Middle frontal gyrus (tissue), 1 donor: ENCODE results near the gene ZNF518A.

Source experiments
- DNase-seq: peaks from one replicate; pipeline ENCODE4 v3.0.0-alpha.2; 2015; ENCODE audit warnings: low spot score; ENCODE audit errors: extremely low spot score

The ZNF518A gene, protein sequence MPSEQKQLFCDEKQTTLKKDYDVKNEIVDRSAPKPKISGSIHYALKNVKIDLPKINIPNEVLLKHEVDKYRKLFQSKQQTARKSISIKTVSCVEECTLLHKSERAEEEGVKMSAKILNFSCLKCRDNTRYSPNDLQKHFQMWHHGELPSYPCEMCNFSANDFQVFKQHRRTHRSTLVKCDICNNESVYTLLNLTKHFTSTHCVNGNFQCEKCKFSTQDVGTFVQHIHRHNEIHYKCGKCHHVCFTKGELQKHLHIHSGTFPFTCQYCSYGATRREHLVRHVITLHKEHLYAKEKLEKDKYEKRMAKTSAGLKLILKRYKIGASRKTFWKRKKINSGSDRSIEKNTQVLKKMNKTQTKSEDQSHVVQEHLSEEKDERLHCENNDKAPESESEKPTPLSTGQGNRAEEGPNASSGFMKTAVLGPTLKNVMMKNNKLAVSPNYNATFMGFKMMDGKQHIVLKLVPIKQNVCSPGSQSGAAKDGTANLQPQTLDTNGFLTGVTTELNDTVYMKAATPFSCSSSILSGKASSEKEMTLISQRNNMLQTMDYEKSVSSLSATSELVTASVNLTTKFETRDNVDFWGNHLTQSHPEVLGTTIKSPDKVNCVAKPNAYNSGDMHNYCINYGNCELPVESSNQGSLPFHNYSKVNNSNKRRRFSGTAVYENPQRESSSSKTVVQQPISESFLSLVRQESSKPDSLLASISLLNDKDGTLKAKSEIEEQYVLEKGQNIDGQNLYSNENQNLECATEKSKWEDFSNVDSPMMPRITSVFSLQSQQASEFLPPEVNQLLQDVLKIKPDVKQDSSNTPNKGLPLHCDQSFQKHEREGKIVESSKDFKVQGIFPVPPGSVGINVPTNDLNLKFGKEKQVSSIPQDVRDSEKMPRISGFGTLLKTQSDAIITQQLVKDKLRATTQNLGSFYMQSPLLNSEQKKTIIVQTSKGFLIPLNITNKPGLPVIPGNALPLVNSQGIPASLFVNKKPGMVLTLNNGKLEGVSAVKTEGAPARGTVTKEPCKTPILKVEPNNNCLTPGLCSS (N-terminal part only)

DNA sequence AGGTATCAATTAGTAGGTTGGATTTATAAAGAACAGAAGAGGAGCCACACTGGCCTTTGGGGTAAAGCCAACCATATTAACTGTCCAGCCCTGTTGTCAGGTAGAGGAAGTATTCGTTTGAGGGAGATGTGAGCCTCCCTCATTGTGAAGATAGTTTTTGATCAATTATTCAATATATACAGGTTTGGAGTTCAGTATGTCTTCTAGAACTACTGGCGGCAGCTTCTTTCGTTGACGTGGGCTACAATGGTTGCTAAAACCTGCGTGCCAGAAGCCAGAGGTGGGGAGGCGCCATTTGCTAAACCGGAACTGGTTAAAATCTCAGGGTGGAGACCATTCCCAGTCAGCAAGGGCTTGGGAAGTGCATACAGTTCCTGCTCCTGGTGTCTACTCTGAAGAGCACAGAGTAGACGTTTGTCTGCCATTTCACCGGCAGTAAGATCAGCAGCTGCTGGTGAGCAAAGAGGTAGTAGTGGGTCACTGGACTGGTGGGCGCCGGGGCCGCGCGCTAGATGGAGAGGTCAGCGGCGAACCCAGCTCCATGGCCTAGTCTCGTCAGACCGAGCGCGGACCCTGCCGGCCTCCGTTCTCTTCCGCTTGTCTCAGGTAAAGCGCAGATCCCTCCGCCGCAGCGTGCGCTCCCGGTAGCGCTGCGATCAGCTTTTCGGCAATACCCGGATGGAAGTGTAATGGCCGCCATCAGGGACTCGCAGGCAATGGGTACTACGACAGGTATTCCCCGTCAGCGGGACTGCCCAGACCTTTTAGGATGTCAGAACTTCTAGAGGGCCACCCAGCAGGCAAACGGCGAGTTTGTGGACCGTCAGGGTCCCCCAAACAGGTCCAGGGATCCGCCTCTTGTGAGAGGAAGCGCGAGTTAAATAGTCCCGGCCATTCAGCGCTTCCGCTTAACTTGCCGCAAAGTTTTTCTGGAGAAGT is at the start of gene ZNF518A:
Gene ZNF518A, plus strand, starts transcription at position 911 of the 939 bp plus-strand sequence. CDS start 26,026 bp downstream, outside the sequence.
- DNase-seq: peak; percentile 89

DNA sequence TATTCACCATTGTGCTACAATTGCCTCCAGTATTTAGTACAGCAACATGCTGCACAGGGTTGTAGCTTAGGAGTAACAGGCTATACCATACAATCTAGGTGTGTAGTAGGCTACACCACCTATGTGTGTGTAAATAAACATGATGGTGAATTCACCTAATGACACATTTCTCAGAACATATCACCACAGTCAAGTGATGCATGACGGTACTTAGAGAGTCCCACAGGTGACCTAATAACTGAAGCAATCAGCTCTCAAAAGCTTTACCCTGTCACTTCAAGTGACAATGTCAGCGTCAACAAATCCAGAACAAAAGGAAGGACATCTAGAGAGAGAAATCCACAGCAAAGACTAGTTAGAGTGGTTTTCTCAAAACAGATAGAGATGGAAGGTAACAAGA is 47.9 kb upstream of the ZNF518A start:
- DNase-seq: no peak

DNA sequence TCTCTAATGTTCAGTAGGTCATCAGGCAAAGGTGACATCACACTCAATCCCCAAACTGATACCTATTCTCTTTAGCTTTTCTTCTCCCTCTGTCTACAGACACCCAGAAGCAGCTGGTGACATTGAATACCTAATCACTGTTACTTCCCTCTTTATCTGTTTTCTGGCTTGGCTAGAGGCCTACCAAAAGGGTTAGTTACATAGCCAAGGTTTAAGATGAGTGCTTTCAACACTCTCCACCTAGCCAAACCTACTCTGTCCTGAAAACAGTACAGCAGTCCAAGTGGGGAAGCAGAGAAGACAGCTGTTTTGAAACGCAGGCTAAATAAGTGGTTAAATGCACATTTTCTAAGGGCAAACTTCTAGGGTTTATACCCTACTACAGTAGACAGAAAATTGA is 47.3 kb upstream of the ZNF518A start:
- DNase-seq: no peak

DNA sequence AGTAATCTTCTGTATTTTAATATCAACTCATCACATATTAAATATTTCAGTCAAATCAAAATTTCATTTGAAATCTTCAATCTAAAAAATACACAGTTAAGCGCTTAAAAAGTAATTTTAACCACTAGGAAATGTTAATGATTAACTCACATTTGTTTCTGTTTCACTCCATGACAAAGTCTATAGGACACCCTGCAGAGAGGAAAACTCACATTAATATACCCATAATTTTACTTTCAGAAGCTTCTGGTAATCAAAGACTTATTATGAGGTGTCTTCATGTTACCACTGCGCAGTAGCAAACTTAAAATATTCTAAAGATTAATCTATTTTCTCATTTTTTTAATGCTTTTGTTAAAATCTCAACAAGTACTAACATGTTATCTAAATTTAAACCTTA is 41.0 kb upstream of the ZNF518A start:
- no peak for DNase-seq

DNA sequence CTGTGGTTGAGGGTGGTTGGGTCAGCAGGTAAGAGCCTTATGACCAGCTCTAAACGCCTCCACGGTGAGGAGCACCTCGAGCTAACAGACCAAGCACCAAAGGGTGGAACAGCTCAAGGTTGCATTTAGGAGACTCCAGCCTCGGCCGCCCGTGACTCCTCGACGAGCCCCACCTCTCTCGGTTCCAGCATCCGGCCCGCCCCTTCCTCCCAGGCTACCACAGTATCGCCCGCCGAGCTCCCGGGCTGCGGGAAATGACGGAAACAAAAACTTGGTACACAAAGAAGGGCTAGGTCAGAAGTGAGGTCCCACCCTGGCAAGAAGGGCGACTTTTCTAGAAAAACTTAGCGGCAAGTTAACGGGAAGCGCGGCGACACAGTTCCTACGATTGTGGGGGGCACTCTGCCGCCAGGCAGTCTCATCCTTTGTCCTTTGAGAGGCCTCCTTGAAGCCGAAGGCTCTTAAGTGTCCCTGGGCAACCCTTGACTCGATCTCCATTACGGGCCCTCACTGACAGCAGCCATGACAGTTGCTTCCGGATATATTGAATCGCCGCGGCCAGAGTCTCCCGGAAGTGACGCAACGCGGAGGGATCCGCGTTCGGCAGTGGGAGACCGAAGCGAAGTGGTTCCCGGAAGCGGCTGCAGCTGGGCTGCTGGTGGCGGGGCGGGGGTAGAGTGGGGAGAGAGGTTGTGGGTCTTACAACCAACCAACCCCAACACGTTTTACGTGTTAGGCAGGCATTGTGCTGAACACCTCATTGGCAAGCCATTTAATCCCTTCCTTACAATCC is 40.2 kb upstream of the ZNF518A start:
- peak; percentile 92 for DNase-seq

DNA sequence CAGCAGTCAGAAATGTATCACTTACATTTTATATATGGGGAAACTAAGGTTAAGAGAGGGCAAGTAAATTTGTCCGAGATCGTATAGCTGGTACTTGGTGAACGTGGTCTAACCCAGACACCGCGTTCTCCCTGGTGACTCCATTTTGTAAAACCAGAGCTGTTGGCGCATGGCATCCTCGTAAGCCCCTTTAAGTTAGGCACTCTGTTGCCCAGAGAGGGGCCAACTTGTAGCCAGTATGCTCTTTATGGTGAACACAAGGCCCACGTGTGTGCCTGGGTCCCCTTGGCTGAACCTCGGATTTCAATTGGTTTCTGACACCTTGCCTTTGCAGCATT is 39.7 kb upstream of the ZNF518A start:
- DNase-seq: no peak

DNA sequence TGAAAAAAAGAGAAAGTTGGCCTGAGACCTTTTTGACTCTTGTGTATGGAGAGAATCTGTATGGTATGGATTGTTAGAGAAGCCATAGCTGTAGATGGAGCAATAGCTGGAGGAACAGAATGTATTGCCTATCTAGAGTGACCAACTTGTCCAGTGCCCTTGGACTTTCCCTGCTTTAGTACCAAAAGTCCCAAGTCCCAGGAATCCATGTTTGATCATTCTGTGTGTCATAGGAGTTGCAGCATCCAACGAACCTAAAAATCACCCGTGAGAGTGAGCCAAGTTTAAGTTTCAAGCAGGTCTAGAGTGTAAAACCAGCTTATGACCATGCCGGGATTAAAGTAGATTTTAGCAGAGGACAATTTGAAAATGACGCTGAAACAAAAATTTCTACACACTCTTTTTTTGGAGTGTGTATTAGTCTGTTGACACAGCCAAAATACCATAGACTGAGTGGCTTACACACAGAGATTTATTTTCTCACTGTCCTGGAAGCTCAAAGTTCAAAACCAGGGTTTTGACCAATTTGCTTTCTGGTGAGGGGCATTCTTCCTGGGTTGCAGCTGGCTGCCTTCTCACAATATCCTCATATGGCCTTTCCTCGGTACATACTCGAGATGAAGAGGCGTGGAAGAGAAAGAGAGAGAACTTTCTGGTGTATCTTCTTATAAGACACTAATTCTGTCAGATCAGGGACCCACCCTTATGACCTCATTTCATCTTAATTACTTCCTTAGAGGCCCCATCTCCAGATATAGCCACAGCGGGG is 36.9 kb upstream of the ZNF518A start:
- DNase-seq: no peak

DNA sequence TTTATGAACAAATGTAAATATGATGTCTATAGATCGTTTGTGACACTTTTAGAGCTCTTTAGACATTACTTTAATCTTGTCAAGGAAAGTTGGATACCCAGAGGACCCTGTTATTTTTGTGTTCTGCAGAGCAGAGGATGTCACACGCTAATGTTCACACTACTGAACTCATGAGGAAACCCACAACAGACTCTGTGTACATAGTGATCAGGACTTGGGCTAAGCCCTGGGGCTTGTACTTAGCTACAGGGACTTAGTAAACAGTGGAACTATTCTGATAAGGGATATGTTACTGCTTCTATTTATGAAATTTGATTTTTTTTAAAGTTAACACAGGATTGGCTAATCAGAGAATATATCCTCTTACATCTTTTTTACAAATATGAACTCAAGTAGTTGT is 36.1 kb upstream of the ZNF518A start:
- no peak for DNase-seq

DNA sequence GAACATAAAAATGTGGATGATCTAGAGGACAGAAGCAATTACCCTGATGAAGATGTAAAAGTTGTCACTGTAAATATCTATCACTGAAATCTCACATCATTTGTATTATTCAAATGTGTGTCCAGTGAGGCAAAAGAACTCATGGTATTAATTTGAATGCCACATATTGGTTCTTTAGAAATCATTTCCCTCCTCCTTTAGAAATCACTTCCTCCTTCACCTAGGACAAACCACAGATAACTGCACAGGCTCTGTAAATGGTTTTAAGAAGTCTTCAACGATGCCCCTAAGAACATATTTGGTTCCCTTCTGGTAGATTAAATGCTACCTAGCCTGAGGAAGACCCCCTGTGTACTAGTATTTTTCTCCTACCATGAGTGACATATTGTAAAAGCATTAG is 33.1 kb upstream of the ZNF518A start:
- DNase-seq: no peak

DNA sequence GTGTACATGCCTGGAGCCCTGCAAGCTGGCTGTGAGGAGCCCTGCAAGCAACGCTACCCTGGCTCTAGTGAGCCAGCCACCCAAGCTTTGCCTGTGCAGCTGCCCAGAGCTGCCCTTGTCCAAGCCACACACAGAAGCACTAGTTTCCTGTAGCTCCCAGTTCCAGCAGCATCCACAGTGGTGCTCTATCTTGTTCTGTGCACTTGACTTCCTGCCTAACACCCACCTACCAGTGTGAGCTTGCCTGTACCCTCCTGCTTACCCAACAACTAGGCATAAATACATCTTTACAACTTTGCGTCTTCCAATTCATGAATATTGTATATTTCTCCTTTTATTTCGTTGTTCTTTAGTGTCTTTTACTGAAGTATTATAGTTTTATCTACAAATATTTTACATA is 32.2 kb upstream of the ZNF518A start:
- DNase-seq: no peak

DNA sequence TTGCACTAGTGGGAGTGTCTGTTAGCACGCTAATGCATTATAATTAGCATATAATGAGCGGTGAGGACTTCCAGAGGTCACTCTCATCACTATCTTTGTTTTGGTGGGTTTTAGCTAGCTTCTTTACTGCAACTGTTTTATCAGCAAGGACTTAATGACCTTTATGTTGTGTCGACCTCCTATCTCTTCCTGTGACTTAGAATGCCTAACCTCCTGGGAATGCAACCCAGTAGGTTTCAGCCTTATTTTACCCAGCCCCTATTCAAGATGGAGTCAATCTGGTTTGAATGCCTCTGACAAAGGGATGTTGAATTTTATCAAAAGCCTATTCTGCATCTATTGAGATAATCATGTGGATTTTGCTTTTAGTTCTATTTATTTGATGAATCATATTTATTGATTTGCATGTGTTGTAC is 22.5 kb upstream of the ZNF518A start:
- no peak for DNase-seq

DNA sequence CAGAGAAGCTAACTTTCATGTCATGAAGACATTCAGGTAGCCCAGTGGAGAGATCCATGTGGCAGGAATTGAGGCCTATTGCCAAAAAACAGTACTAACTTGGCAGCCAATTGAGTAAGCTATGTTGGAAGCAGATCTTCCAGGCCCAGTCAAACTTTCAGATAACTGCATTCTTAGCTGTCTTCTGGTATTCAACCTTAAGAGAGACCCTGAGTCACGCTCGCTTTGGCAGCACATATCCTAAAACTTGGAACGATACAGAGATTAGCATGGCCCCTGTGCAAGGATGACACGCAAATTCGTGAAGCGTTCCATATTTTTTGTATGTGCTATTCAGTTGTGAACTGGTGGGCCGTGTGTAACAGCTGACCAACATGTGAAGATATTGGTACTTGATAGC is 17.6 kb upstream of the ZNF518A start:
- no peak for DNase-seq

DNA sequence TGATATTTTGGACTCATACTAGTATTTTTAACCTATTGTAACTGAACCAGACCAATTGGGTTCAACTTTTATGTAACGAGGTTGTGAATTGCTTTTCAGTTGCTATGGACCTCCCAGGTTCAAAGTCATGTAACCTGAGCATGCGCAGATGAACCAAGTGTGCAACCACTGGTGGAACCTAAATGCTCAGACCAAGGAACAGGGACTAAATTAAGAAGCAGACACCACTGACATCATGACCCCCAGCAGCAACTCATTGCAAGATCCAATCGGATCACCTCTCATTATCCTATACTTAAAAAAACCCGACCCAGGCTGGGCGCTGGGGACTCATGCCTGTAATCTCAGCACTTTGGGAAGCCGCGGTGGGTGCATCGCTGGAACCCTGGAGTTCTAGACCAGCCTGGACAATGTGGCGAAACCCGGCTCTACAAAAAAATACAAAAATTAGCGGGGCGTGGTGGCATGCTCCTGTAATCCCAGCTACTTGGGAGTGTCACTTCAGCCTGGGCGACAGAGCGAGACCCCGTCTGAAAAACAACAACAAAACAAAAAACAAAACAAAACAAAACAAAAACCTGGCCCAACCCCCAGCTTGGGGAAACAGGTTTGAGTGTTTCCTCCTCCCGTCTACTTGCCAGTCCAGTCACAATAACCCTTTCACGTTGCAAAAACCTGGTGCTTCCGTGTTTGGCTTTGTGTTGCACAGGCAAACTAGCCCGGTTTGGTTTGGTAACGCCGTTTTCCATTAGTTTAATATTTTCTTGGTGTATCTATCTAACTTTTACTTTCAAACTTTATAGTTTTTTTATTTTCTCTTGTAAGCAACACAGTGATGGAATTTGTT is 11.3 kb upstream of the ZNF518A start:
- DNase-seq: no peak

DNA sequence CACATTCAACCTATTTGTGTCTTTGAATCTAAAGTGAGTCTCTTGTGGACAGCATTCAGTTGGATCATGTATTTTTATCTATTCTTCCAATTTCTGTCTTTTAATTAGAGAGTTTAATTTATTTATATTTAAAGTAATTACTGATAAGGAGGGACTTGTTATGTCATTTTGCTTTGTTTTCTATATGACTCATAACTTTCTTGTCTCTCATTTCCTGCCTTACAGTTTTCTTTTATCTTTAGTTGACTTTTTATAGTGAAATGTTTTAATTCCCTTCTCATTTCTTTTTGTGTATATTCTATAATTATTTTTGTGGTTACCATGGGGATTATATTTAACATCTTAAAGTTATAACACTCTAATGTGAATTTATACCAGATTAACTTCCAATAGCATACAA is 7.3 kb upstream of the ZNF518A start:
- no peak for DNase-seq

DNA sequence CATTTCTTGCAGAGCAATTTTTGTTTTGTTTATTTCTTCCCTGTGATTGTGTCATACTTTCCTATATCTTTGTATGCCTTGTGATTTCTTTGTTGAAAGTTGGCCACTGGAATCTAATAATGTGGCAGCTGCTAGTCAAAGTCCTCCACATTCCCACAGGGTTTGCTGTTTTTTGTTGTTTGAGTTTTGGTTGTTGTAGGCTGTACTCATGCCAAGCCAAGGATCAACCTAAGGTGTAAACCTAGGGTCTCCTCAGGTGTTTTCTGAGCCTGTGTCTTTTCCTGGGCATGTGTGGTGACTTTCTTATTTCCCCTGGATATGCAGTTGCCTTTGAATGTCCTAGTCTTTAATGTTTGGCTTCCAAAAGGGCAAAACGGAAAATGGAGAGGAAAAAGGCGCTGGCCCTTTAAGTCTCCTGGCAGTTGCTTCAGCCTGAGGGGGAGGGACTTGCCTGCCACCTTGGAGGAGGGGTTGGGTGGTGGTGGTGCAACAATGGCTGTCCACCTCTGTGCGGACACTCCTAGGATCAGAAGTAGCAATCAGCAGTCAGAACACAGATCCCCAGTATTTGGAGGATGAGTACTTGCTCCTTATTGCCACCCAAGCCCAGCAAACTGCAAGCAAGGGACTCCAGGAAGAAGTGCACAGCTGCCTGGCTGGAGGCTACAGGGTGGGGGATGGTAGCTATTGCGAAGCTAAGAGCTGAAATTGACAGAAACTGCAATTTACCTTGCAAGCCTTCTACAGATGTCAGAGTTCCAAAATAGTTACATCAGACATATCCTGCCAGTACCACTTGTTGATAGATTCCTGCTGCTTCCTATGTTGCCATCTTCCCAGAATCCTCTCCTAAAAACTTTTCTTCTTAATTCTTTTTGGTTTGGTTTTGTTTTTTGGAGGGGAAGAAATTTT is 5.6 kb upstream of the ZNF518A start:
- DNase-seq: no peak

DNA sequence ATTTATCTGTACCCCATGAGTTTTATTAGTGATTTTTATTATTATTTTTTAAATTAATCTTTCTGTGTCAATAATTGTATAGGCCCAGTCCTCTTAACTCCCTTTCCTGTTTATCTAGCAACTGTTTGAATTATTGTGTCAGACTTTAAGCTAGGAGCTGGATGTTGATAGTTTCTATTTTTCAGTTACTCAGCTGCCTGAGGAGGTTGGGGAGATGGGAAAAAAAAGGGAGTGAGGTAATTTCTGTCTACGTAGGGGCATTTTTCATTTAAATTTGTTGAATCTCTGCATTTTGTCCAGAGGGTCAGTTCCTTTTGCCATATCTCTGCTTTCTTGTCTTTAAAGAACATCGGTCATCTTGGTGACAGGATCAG is 5.0 kb upstream of the ZNF518A start:
- no peak for DNase-seq

DNA sequence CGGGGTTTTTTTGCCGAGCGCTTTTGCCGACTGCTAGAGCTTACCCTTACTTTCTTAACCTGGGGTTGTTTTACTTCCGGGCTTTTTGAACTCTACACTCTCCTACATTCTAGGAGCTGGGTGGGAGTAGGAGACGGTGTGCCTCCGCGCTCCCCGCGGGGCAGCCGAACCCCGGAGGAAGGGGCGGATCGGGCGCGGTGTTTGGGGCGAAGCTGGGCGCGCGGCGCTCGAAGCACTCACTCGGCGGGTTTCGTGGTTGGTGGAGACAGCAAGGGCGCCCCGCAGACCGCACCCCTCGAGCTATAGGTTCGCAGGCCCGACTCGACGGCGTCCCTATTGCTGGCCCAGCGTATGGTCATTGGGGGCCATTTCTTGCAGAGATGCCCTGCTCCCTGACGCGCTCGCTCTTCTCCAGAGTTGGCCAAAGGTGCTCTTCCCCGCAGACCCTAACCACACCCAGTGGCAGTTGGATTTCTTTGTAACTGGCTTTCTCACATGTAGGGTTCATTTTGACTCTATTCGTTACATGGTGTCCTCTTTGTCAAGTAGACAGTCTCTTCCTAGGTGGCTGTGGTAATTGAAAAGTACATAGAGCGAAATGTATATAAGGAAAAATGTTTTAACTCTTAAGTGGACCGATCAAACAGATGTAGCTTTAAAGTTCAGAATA is 364 bp downstream of the ZNF518A start:
- peak; percentile 35 for DNase-seq
